ENCODE data around the gene RIN3.

RIN3 gene

DNA sequence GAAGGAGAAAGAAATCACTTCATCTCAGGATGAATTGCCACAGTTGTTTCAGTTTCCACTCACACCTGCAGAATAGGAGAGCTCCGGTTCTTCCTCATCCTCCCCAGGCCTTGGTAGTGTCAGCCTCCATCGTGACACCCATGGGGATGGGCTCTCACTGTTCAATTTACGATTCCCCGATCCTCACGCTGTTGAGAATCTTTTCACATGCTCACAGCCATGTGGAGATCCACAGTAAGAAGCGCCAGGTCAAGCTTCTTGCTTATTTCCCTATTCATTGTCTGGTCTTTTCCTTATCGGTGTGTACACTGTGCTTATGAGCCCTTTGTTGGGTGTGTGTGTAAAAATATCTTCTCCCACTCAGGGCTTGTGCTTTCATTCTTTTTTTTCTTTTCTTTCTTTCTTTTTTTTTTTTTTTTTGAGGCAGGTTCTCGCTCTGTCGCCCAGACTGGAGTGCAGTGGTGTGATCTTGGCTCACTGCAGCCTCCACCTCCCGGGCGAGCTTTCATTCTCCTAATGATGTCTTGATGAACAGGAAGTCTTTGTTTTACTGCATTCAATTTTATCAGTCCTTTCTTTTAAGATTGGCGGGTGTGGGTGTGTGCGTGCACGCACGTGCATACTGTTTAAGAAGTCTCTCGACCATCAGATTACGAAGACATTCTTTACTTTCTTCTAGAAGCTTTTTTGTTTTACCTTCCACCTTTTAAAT, 21.5 kb downstream of the RIN3 start:
- DNase-seq = no peak

DNA sequence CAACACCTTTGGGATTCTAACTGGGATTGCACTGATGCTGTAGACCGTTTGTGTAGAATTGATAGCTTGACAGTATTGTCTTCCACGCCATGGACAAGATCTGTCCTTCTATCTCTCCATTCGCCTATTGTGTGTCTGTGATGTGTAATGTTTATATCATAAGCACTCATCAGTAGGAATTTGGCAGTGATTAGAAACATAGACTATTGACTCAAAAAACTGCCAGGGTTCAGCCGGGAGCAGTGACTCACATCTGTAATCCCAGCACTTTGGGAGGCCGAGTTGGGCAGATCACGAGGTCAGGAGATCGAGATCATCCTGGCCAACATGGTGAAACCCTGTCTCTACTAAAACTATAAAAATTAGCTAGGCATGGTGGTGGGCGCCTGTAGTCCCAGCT, 22.6 kb downstream of the RIN3 start:
- peak; percentile 80 for DNase-seq

DNA sequence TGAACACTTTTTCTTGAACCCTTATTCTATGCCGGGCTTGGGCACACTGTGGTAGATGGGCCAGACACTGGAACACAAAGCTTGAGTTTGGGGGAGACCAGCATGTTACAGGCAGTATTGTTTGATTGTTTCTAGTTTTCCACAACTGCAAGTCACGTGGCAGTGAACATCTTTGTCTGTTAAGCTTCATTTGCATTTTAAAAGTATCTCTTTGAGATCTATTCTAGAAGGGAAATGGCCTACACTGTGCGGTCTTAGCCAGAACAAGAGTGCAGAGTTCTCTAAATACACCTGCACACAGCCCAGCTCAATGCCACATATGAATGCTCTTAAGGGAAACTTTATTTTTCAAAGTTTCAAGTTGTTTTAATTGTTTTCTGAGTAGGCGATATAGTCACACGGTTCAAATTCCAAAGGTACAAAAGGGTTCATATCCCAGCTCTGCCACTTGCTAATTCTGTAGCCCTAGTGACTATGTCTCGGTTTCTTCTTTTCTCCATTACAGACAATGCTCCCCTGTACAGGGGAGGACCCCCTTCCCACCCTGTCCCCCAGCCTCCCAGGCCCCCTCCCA, 24.9 kb downstream of the RIN3 start:
- DNase-seq = no peak

DNA sequence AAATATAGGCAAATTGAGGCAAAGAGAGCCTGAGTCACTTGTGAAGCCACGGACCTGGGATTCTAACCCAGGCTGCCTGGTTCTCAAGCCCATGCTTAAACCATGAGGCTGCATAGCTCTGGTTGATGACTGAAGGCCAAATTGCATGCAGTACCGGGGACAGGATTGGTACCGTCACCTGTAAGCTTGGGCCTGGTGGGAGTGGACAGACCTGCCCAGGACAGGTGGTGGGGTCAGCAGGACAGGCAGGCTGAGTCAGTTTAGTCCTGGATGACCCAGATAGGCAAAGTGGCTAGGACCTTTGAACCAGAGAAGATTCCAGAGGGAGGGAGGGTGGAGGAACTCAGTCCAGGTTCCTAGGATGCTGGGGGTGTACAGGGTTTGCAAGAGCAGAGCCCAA, 25.8 kb downstream of the RIN3 start:
- no peak for DNase-seq

DNA sequence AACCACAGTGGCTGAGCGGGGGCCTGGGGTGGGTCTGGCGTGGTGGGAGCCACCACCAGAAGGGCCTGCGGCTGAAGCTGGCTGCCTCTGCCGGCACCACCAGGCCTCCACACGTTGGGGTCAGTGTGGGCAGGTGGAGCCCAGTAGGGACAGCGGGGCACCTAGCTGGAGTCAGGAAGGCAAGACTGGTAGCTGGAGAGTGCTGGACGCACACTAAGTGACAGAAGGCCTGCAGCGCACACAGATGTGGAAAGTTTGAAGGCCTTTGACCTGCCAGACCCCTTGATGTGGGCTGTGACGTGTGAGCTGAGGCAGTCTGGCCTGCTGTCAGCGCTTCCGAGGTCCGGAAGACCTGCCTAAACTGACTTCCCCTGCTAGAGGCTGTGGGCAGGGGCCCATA, 26.3 kb downstream of the RIN3 start:
- DNase-seq = peak; percentile 17

DNA sequence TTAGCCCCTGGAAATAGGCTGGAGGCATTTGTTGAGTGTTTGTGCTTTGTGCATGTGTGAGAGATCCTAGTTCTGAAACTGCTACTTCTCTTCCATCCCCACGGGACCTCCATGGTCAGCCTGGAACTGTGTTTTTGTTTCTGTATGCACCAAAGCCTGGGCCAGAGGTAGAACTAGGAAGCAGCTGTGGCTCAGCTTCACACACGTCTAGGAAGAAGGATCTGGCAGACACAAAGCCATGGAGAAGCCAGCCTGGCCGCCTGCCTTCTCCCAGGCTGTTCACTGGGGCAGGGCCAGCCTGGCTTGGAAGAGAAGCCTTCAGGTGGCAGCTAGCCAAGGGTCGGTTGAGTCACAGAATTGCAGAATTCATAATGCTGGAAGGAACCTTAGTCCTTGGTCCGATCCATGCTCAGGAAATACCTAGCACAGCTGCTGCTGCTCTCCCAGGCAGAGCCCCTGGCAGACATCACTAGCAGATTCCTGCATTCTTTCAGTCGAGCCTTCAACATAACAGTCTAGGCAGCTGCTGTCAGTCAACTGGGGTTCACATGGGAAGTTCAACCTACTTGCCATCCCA, 27.0 kb downstream of the RIN3 start:
- DNase-seq = peak; percentile 99

DNA sequence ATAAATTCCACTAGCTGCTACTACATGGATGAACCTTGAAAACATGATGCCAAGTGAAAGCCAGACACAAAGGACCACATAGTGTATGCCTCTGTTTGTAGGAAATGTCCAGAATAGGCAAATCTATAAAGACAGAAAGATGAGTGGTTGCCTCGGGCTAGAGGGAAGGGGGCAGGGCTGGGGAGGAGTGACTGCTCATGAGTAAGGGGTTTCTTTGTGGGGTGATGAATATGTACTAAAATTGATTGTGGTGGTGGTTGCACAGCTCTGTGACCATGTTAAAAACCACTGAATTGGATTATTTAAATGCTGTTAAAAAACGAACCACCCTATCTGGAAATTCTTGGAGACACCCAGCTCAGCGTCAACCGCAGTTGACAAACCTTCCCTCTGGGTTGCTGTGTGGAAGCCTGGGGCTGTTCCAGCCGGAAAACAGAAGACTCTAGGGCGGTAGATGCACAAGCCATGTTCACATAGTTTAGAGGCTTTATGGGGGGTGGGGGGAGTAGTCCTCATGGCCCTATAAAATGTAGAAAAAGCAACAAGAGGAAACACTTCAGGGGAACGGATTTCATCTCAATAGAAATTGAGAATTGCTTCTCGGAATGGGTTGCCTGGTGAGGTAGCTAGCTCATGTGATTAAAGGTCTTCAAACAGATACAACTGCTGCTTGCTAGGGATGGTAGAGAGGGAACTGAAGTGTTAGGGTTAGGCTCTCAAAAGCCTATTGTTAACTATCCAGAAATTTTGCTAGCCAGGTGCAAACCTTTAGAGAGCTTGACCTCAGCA, 29.4 kb downstream of the RIN3 start:
- DNase-seq = no peak

DNA sequence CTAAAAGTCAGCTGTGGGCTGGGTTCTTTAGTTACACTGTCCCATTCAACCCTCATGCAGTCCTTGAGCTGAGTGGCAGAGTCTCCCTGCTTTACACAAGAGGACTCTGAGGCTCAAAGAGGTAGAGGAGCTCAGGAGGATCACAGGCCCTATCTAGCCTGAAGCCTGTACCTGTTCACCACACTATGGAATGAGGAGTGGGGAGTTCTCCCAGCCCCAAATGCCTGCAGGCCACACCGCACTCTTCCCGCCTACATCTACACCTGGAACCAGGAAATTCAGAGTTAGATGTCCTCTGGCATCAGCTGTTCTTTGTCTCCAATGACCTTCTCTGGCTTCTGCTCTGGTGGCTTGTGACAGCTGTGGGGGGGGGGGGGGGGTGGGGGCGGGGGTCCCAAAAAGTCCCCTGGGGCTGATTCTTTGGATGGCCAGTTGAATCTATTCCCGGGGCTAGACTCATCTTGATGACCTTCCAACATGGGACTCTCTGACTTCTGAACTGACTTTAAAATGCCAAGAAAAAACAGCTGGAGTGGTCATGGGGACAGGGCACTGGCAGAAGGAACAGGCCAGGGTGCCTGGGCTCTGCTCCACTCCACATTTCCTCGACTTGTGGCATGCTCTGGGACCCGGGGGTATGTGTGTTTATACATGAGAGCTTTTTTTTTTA, 30.6 kb downstream of the RIN3 start:
- no peak for DNase-seq

DNA sequence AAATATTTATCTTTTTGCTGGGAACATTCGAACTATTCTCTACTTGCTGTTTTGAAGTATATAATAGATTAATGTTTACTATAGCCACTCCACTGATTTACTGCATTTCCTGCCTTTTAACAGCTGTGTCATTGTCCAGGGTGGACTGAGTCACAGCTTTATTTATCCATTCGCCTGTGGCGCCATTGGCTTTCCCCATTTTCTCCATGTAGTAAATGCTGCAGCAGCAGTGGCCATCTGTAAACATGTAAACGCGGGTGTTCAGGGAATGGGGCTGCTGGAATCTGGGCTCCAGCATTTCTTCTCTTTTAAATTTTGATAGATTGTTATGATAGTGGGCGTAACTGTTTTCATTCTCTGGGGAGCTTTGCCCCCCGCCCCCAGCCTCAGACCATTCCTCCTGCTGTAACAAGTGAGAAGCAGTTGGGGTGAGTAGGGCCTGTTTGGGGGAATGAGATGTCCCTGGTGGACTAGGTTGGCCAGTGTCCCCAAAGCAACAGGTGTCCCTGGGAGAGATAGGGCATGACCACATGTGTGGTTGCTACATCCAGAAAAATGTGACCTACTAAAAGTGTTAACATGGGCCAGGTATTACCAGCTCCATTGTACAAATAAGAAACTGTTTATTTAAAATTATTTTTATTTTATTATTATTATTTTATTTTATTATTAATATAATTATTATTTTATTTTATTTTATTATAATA, 32.9 kb downstream of the RIN3 start:
- DNase-seq = peak; percentile 31

DNA sequence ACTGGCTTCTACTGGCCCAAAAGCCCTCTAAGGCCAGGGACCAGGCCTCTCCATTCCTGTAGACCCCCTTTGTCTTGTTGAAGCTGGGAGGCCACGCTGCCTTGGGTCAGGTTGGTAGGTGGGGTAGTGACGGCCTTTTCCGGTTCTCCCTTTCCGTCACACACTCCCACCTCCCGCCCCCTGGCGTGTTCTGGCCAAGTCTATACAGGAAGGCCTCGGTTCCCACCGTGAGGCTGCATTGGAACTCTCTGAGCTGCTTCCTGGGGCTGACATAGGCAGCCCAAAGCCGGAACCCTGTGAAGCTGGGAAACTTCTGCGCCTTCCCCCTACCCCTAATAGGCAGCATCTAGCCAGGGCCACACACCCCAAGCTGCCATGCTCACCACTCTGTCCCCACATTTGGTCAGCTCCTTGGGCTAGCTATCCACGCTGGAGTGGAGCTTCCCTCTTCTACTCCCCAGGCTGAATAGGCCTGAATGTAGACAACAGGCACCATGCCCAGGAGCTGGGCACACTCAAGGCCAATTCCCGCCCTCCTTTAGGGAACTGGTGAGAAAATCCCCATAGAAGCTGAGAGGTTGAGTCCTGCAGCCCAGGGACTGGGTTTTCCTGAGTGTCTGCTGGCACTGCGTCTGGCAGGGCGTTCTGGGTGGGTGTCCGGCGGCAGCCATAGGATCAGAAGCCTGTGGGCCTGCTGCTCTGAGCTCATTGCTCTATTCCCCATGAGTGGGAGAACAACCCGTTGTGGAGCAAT, 35.7 kb downstream of the RIN3 start:
- no peak for DNase-seq

DNA sequence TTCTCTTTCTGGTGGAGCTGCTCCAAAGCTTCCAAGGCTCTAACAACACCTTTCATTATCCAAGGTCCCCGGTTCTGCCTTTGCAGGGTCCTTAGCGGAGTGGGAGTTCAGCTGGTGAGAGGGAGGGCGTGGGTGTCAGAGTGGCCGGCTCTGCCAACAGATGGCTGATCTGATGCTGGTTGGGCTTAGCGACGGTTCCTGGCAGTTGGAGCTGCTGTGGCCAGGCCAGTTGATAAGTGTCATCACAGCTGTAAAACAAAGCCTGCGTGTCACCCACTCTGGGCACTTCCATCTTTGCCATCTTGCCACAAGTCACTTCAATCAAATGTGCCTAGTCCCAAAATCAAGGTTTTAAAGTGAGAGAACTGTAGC, 36.3 kb downstream of the RIN3 start:
- peak; percentile 43 for DNase-seq

DNA sequence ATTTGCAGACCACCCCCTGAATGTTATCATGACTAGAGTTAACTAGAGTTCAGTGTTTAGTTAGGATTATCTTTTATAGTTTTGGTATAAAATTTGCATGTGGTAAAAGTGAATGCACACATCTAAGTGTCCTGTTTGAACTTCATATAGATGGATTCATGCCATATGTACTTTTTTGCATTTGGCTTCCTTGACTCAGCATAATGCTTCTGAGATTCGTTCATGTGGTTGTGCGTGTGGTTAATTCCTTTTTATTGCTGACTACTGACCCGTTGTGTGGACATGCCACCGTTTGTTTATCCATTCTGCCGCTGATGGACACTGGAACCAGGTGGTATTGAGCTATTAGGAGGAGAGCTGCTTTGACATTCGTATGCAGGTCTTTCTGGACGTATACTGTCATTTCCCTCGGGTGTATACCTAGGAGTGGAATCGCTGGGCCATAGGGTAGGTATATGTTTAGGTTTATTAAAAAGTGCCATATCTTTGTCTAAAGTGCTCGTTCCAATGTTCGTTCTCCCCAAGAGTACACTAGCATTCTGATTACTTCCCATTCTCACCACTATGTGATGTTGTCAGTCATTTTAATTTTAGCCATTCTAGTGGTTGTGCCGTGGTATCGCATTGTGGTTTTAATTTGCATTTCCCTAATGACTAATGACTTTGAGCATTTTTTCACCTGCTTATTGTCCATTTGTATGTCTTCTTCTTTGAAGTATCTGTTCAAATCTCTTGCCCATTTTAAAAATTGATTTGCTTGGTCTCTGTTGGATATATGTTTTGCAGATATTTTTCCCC, 37.7 kb downstream of the RIN3 start:
- DNase-seq = no peak

DNA sequence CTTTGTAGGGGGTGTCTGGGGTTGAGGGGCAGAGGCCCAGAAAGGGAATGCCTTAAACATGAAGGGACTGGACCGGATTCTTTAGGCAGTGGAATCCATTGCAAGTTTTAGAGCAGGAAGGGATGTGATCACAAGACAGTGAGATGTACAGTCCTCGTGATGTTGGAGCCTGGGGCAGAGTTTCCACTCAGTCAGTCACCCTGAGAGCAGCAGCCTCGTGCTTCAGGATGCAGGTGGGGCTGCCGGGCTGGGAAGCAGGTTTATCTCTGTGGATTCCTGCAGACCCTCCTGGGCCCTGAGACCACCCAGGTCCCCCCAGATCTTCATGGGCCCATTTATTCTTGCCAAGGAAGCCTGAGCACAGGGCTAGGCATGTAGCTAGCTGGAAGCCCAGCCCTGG, 38.5 kb downstream of the RIN3 start:
- no peak for DNase-seq

DNA sequence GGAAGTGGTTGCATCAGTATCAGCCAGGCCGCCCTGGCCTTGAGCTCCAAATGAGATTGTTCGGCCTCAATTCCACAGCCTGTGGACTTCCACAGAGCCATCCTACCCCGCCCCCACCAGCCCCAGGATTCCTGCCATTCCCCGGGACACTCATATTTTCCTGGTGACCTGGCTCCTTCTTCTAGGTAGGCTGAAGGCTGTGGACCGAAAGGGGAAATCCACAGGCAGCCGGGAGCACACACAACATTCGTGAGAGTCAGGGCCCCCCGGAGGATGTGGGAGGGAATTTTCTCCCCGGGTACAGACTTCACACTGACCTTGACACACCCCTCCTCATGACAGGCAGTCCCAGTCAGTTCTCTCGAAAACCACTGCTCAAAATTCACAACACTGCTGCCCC, 39.9 kb downstream of the RIN3 start:
- peak; percentile 68 for DNase-seq

DNA sequence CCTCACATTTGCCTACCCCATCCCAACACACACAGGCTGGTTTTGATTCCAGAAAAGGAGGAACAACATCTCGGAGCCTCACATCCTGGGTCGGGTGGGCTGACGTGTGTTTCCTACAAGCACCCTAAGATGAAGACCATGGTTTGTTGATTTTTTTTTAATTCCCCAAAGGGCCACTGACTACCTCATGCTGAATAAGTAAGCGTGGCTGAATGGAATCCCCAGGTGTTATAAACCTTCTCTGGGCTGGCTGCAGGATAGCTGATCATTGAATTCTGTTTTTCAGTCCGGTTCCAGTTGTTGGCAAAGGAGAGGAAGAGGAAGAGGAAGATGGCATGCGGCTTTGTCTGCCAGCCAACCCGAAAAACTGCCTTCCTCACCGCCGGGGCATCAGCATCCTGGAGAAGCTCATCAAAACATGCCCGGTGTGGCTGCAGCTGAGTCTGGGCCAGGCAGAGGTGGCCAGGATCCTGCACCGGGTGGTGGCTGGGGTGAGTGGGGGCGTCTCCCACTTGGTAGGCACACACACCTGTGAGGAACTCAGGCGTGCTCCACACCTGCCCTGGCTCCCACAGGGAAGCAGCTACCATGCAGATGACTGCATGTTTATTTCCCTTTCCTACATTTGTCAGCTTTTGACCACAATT, 42.0 kb downstream of the RIN3 start:
- no peak for DNase-seq

DNA sequence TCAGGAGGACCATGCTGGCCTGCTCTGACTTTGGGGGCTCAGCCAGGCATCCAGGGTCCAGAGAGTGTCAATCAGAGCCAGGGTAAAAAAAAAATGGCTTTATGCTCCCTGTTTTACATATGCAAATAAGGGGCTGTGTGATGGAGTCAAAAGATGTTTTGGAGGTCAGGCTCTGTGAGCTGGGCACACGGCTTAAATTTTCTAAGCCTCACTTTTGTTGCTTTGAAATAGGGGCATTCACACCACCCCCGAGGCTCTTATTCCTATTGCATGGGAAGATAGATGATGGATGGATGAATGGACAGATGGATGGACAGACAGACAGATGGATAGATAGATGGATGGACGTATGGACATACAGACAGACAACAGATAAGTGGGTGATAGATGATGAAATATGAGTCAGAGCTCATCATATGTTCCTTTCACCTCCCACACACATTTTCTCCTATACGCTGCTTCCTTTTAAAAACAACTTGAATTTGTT, 42.7 kb downstream of the RIN3 start:
- DNase-seq = no peak

DNA sequence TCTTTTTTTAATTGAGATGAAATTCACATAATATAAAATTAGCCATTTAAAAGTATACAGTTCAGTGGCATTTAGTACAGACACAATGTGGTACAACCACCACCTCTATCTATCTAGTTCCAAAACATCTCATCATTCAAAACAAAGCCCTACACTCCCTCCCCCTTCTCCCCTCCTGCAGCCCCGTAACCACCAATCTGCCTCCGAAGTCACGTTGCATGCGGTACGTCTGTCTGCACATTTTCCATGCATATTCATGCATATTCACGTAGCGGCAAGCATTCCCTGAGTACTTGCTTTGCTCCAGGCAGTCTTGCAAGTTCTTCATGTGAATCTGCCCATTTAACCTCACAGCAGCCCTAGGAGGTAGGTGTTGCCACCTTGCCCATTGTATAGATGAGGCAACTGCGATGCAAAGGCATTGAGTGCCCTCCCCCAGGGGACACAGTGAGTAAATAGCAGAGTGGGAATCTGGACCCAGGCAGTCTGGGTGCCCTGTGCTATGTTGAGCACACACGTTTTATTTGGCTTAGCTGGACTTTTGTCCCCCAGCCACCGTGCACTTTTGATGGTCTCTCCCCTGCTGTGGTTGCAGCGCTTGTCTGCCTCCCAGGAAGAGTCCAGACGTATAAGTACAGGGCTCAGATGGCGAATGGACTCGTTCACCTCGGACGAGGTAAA, 43.4 kb downstream of the RIN3 start:
- no peak for DNase-seq

DNA sequence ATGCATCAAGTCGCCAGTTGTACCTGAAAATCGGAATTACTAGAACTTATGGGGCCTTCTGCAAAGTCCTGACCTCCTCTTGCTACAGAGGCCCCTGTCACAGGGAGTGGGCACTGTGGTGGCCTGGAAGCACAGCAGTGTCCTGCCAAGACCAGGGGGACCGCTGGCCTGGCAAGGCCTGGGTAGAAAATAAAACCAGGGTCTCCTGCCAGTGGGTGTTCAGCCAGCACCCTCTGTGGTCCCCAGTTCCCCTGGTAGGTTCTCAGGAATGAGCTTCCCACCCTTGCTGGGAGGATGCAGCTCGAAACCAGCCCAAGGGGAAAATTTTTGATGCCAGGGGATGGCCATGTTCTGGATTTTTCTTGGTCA, 43.9 kb downstream of the RIN3 start:
- no peak for DNase-seq

DNA sequence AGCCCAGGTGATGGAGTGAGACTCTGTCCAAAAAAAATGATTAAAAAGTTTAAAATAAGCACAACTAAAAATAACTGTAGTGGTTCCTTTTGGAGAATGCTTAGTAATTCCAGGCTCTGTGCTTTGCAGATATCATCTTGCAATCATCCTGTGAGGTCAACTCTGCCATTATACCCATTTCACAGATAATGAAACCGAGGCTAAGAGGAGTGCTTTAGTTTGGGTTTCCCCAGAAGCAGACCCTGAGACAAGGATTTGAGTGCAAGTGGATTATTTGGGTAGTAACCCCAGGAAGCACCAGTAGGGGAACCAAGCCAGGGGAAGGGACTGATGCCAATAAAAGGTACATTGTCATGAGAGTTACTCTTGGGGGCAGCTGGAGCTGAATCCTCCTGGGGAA, 44.7 kb downstream of the RIN3 start:
- no peak for DNase-seq

DNA sequence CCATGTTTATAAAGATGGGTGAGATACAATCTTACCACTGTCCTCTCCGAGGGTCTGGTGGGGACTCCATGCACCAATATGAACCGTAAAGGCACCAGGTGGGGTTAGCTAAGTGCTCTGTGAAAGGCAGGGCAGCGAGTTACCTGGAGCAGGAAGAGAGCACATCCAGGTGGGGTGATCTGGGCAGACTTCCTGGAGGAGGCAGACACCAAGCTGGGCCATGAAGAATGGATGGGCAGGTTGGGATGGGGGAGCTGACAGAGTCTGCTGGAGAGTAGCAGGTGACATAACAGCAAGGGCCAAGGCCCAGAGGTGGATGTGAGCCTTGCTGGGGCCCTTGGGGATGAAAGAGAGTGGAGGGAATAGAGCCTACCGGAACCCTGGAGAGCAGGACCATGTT, 45.9 kb downstream of the RIN3 start:
- DNase-seq = no peak
